GM10248 (cell line): ENCODE measurements around the gene AHNAK2.
"Not testable (repeated sequence)": the region's sequence is repeated elsewhere in the genome, so short reads cannot be mapped to it uniquely, and the experiment has no call there.

ENCODE experiments used
- CTCF ChIA-PET: fragments of 300-600 bp; sonication (Branson Sonifier 250); formaldehyde crosslinking; extraction: SDS; loops from one replicate; lab custom pipeline; 2021; ENCODE audit warnings: antibody characterized with exemption; lab: Yijun Ruan, JAX
- POLR2A ChIA-PET: fragments of 350-650 bp; sonication (Branson Sonifier 250); formaldehyde crosslinking; extraction: SDS; loops from one replicate; lab custom pipeline; 2020; ENCODE audit warnings: antibody characterized with exemption; lab: Yijun Ruan, JAX
- DNase-seq: peaks from one replicate; pipeline ENCODE4 v3.0.0; 2012; ENCODE audit errors: extremely low spot score
- CTCF ChIP-seq: IDR thresholded peaks from 2 replicates; pipeline ENCODE4 v1.5.1; 2012; ENCODE audit warnings: mild to moderate bottlenecking, low read depth; ENCODE audit errors: extremely low read depth, missing control alignments, control extremely low read depth

Gene AHNAK2

GRCh38 chr14:104945986-104946965 is 31.9 kb downstream of the AHNAK2 start:
- DNase-seq, CTCF ChIA-PET, POLR2A ChIA-PET: not testable (repeated sequence)

DNA sequence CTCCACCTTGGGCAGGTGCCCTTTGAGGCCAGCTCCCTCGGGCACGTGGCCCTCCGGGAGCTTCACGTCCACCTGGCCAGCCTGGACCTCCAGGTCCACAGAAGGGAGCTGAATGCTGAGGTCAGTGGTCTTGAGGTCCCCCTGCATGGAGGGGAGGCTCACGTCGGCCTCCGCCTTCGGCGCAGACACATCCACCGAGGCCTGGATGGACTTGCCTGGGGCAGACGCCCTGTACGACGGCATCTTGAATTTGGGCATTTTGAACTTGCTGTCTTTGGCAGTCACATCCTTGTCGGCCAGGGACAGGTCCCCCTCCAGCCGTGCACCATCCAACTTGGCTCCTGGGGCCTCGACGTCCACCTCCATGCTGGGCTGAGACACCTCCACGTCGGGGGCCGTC is 32.9 kb downstream of the AHNAK2 start:
- POLR2A ChIA-PET, CTCF ChIA-PET, DNase-seq: not testable (repeated sequence)

- POLR2A ChIA-PET, DNase-seq, CTCF ChIA-PET: not testable (repeated sequence)
These were observed 33.6 kb downstream of the AHNAK2 start for GRCh38 chr14:104944436-104945205.

GRCh38 chr14:104944016-104944308 is 34.2 kb downstream of the AHNAK2 start:
- POLR2A ChIA-PET, CTCF ChIA-PET, DNase-seq: not testable (repeated sequence)

DNA sequence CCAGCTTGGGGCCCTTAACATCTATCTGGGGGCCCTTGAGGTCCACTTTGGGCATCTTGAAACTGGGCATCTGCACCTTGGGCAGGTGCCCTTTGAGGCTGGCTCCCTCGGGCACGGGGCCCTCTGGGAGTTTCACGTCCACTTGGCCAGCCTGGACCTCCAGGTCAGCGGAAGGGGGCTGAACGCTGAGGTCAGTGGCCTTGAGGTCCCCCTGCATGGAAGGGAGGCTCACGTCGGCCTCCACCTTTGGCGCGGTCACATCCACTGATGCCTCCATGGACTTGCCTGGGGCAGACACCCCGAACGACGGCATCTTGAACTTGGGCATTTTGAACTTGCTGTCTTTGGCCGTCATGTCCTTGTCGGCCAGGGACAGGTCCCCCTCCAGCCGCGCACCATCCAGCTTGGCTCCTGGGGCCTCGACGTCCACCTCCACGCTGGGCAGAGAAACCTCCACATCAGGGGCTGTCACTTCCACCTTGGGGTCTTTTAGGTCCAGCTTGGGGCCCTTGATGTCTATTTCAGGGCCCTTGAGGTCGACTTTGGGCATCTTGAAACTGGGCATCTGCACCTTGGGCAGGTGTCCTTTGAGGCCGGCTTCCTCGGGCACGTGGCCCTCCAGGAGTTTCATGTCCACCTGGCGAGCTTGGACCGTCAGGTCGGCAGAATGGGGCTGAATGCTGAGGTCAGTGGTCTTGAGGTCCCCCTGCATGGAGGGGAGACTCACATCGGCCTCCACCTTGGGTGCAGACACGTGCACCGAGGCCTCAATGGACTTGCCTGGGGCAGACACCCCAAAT is 34.8 kb downstream of the AHNAK2 start:
- DNase-seq, POLR2A ChIA-PET, CTCF ChIA-PET: not testable (repeated sequence)

GRCh38 chr14:104942586-104942985 is 35.6 kb downstream of the AHNAK2 start:
- TF ChIP-seq CTCF, result no peak
- POLR2A ChIA-PET, result no interaction called here
- CTCF ChIA-PET, result no interaction called here
- no peak for DNase-seq

DNA sequence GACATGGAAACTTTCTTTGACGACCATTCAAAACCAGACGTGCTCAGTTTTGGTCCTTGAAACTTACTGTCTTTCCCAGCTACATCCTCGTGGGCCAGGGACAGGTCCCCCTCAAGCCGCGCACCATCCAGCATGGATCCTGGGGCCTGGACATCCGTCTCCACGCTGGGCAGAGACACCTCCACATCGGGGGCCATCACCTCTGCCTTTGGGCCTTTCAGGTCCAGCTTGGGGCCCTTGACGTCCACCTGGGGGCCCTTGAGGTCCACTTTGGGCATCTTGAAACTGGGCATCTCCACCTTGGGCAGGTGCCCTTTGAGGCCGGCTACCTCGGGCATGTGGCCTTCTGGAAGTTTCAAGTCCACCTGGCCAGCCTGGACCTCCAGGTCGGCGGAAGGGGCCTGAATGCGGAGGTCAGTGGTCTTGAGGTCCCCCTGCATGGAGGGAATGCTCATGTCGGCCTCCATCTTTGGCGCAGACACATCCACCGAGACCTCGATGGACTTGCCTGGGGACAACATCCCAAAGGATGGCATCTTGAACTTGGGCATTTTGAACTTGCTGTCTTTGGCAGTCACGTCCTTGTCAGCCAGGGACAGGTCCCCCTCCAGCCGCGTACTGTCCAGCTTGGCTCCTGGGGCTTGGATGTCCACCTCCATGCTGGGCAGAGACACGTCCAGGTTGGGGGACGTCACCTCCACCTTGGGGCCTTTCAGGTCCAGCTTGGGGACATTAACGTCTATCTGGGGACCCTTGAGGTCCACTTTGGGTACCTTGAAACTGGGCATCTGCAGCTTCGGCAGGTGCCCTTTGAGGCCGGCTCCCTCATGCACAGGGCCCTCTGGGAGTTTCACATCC is 36.4 kb downstream of the AHNAK2 start:
- ChIA-PET POLR2A (no interaction called here), CTCF (interaction anchor here (1.9 to 2.4 kb wide), 2 partner anchors 46 to 116 kb away, joined by 4 to 10 read pairs; no protein-coding TSS in a partner anchor)
- no peak for DNase-seq
- no peak for TF ChIP-seq CTCF

GRCh38 chr14:104940526-104941150 is 37.5 kb downstream of the AHNAK2 start:
- TF ChIP-seq CTCF, result peak; percentile 5

More at GRCh38 chr14:104940526-104941150, 37.5 kb downstream of the AHNAK2 start:
- POLR2A ChIA-PET, result no interaction called here
- CTCF ChIA-PET, result interaction anchor here (1.9 to 2.4 kb wide), 2 partner anchors 45 to 115 kb away, joined by 4 to 10 read pairs; no protein-coding TSS in a partner anchor
- no peak for DNase-seq
